Measurements from ENCODE around the gene TAP2.
"Not testable (repeated sequence)": the region's sequence is repeated elsewhere in the genome, so short reads cannot be mapped to it uniquely, and the experiment has no call there.

Gene TAP2

GRCh38 chr6:32835167-32835893 is 3.2 kb downstream of the TAP2 start:
- no peak for DNase-seq (ENCODE audit: low read depth)

DNA sequence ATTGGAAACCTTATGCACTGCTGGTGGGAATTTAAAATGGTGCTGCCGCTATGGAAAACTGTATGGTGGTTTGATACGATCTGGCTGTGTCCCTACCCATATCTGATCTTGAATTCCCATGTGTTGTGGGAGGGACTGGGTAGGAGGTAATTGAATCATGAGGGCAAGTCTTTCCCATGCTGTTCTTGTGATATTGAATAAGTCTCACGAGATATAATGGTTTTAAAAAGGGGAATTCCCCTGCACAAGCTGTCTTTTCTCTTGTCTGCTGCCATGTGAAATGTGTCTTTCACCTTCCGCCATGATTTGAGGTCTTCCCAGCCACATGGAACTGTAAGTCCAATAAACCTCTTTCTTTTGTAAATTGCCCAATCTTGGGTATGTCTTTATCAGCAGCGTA is 4.9 kb downstream of the TAP2 start:
- no peak for DNase-seq (ENCODE audit: low read depth)

DNA sequence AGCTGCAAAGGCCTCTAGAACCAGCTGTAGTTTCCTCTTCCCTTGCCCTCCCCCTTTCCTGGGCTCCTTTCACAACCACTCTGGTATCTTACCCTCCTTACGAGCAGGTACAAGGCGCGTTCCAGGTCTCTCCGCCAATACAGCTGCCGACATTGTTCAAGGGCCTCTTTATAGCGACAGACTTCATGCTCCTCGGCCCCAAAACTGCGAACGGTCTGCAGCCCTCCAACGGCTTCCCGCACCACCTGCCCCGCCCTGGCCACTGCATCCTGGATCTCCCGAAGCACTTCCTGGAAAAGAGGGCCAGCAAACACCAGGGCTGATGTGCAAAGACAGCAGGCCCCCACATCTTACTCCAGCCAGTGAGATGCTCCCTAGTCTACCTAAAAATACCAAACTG is 6.0 kb downstream of the TAP2 start:
- no peak for DNase-seq (ENCODE audit: low read depth)

DNA sequence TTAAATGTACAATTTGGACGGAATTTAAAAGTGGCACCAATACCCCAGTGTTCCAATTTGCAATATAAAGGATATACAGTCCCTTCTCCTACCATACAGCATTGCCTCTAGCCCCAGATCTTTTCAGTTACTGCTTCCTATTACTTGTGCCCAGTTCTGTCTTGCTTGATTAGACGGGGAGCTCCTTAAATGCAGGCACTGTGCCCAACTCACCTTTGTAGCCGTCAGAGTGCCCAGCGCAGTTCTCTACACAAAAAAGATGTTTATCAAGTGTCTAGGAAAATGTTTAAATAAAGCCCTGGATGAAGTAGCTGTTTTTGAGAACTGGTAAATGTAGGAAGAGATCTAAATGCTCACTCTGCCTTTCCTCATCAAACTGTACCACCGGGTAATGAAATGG is 7.6 kb downstream of the TAP2 start:
- DNase-seq (ENCODE audit: low read depth), result no peak

- no peak for DNase-seq (ENCODE audit: low read depth)
Observed at GRCh38 chr6:32830017-32830416, 8.5 kb downstream of the TAP2 start.

- DNase-seq (ENCODE audit: low read depth), result no peak
Observed at GRCh38 chr6:32829495-32829894, 9.0 kb downstream of the TAP2 start.

GRCh38 chr6:32827025-32827424 is 11.5 kb downstream of the TAP2 start:
- no peak for DNase-seq (ENCODE audit: low read depth)

- DNase-seq (ENCODE audit: low read depth), result no peak
Observed at GRCh38 chr6:32825966-32826365, 12.6 kb downstream of the TAP2 start.

DNA sequence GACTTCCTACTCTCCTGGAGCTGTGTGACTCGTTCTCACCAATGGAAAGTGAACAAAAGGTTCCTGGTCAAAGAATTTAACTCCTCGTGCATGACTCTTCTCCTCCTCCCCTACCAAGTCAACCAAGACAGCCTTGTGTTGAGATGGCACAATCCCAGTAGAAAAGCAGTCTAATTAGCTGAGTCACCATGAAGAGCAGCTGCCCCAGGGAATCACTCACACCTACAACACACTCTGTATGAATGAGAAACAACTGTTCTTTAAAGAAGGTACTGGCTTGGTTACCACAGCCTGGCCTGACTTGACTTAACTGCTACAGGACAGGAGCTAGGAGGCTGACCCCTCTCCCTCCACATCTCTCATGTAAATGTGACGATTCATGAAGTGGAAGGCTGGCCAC is 18.8 kb downstream of the TAP2 start:
- DNase-seq (ENCODE audit: low read depth), result no peak

- no peak for DNase-seq (ENCODE audit: low read depth)
Observed at GRCh38 chr6:32818867-32819266, 19.7 kb downstream of the TAP2 start.

- DNase-seq (ENCODE audit: low read depth), result no peak
Observed at GRCh38 chr6:32816746-32817204, 21.8 kb downstream of the TAP2 start, which contains the start of gene HLA-DOB. Gene HLA-DOB, minus strand, starts transcription at chr6:32817002. Its CDS starts 51 bp downstream, at chr6:32816951.

DNA sequence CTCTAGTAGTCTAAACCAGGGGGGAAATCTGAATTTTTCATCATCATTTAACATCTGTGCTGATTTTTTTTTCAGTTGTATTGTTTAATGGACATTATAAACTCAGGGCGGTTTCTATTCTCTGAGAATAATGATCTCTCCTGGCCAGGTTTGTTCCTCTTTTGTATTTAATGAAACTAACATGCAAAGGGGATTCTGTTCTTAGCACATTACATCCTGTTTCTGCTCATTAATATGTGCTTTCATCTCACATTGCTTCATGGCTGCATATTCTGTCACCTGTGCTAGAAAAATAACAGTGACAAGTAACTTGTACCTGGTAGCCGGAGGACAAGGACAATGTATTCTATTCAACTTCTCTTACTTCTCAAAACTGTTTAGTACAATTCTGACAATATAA is 22.5 kb downstream of the TAP2 start:
- DNase-seq (ENCODE audit: low read depth), result no peak

DNA sequence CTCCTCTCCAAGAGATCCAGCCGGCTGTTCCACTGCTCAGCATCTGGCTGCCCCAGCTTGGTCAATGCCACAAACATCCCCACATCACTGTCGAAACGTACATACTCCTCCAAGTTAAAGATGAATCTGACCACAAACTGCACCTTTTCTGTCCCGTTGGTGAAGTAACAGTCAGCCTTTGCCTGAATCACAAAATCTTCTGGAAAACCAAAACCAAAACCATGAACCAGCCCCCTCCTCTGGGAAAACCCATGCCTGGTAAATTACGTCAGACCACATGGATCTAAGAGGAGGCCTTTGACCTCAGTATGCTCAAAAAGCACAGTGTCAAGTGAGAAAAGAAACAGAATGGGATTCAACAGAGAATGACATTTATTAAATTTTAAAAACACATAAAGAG is 23.4 kb downstream of the TAP2 start:
- no peak for DNase-seq (ENCODE audit: low read depth)

GRCh38 chr6:32814145-32814544 is 24.4 kb downstream of the TAP2 start:
- DNase-seq (ENCODE audit: low read depth), result no peak

- DNase-seq (ENCODE audit: low read depth), result no peak
Observed at GRCh38 chr6:32809171-32809570, 29.4 kb downstream of the TAP2 start.

GRCh38 chr6:32807020-32807580 is 31.4 kb downstream of the TAP2 start:
- no peak for DNase-seq (ENCODE audit: low read depth)

- DNase-seq (ENCODE audit: low read depth), result not testable (repeated sequence)
Observed at GRCh38 chr6:32805404-32805803, 33.1 kb downstream of the TAP2 start.

GRCh38 chr6:32803416-32803815 is 35.1 kb downstream of the TAP2 start:
- no peak for DNase-seq (ENCODE audit: low read depth)

DNA sequence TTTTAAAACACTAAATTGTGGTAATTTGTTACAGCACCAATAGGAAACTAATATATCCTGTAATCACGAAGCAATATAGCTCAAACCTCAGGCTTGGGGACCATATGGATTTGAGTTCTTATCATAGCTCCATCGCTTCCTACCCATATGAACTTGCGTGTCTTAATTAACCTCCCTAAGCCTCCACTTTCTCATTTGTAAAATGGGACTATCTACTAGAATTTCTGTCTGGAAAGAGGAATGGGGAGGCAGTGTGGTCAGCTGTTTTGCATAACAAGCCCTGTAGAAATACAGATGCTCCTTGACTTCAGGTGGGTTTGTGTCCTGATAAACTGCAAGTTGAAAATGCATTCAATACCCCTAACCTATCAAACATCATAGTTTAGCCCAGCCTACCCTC is 38.8 kb downstream of the TAP2 start:
- DNase-seq (ENCODE audit: low read depth), result no peak

DNA sequence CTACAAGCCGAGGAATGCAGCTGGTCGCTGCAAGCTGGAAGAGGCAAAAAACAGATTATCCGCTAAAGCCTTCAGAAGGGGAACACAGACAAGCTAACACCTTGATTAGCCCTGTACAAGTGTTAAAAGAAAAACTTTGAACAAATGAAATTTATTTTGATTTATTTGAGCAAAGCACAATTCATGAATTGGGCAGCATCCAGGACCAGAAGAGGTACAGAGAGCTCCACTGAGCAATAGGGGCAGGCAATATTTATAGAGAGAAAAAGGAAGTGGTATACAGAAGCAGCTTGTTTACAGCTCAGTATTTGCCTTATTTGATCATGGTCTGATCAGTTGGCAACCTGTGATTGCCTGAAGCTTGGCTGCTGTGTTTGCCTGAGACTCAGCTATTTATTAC is 39.4 kb downstream of the TAP2 start:
- DNase-seq (ENCODE audit: low read depth), result no peak

DNA sequence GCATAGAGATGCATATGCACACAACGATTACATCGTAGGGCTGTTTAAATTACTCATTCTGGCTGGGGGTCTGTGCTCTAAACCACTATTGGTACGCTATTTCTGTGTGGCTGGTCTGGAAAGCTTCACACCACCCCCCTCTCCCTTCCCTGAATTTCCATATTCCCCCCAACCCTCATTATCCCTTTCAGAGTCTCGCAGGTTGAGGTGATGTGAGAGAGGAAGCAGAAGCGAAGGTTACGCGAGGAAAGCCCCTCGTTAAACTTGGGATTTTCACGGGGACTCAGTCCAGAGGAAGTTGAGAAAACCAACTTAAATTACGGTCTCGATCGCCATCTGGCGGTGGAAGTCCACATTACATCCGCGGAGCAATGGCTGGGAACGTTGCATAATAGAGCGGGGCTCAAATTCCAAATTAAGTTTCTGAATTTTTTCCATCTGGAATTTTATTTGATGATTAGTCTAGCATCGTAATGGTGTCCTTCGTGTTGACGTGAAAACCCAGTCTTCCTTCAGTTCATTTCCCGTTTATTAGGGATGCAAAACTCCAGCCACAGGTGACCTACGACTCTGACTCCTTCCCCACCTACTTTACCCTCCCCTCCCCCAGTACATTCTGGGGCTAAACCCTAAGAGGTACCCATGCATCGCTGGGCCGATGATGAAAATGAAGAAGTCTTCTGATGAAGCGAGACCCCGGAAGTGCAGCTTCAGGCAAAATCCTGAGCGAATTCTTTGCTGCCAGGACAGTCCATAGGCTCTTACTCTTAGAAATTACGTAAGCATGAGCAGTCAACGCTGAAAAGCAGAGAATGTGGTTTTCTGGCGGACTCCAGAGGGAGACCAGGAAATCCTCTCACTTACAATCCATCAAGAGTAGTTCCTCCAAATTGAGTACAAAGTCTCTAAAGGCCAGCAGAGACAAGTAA is 41.4 kb downstream of the TAP2 start:
- peak; percentile 67 for DNase-seq (ENCODE audit: low read depth)

DNA sequence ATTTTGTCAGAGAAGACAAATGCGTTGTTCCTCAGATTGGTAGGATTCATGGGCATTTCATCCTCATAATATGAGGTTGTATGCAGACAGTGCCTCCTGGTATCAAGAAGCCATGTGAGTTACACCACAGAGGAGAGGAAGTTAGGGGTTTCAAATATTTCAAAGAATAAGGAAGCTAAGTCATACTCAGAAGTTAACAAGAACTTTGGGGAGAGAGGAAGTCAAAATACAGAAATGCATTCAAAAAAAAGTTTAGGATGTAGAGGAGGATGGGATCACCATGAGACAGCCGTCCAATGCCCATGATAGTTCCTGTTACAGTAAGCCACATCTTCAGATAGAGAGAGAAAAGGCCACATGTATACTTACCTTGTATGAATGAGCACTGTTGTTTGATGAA is 44.0 kb downstream of the TAP2 start:
- DNase-seq (ENCODE audit: low read depth), result no peak

- DNase-seq (ENCODE audit: low read depth), result no peak
Observed at GRCh38 chr6:32792901-32793435, 45.6 kb downstream of the TAP2 start.
